HPDE6-E6E7 (cell line): Measurements from ENCODE around the gene MZF1.
"Not testable (repeated sequence)": the region's sequence is repeated elsewhere in the genome, so short reads cannot be mapped to it uniquely, and the experiment has no call there.

Source experiments
- DNase-seq: peaks from one replicate; pipeline ENCODE4 v3.0.0; 2011; ENCODE audit warnings: missing footprints; ENCODE audit errors: extremely low spot score

The MZF1 gene

GRCh38 chr19:58542641-58543372, 30.3 kb downstream of the MZF1 start:
- DNase-seq, result not testable (repeated sequence)

DNA sequence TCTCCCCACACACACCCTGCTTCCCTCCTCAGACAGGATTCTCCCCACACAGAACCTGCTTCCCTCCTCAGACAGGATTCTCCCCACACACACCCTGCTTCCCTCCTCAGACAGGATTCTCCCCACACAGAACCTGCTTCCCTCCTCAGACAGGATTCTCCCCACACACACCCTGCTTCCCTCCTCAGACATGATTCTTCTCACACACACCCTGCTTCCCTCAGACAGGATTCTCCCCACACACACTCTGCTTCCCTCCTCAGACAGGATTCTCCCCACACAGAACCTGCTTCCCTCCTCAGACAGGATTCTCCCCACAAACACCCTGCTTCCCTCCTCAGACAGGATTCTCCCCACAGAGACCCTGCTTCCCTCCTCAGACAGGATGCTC, 34.0 kb downstream of the MZF1 start:
- DNase-seq, result not testable (repeated sequence)

- no peak for DNase-seq
Observed at GRCh38 chr19:58538257-58539168, 34.6 kb downstream of the MZF1 start.

- no peak for DNase-seq
Observed at GRCh38 chr19:58536852-58537798, 36.0 kb downstream of the MZF1 start.

- no peak for DNase-seq
Observed at GRCh38 chr19:58535857-58536256, 37.3 kb downstream of the MZF1 start.

- DNase-seq, result no peak
Observed at GRCh38 chr19:58531034-58531840, 41.9 kb downstream of the MZF1 start.

DNA sequence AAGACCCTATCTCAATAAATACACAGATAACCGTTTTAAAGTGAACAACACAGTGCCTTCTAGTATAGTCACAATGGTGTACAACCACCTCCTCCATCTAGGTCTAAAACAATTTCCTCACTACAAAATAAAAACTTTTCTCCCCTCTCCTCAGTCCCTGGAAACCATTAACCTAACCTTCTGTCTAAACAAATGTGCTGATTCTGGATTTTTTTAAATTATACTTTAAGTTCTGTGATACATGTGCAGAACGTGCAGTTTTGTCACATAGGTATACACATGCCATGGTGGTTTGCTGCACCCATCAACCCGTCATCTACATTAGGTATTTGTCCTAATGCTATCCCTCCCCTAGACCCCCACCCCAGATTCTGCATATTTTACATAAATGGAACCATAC, 43.7 kb downstream of the MZF1 start:
- DNase-seq, result no peak

DNA sequence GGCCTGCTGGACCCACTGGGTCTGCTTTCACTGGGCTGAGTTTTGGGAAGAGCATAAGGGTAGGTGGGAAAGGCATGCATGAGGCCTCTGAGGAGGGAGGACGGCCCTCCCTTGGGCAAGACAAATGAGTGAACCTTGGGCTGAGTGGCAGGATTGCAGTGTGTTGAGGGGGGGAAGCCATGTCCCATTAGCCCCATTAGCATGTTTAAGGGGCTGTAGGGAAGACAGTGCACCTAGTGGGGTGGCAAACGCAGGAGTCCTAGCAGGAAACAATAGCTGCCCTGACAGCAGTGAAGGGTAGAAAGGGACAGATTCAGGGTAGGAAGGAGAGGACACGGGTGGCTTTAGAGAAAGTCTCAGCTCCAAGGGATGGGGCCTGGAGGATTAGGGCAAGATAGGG, 50.4 kb downstream of the MZF1 start:
- DNase-seq, result no peak

DNA sequence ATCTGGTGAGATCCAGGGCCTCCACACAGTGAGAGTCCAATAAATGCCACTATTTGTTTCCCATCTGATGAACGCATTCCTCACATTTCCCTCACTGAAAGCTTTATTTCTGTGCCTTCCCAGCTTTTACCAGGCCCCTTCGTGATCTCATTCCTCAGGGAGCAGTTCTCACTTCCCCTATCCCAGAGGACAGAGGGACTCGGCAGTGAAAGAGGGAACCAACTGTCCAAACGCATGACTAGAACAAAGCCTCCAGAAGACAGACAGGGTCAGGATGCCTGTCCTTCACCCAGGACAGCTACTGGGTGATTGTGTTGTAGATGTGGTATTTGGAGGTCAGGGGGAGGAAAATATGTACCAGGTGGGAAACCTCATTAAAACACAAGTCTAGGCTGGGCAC, 51.5 kb downstream of the MZF1 start:
- DNase-seq, result no peak

GRCh38 chr19:58520257-58520599, 52.9 kb downstream of the MZF1 start:
- DNase-seq, result no peak

DNA sequence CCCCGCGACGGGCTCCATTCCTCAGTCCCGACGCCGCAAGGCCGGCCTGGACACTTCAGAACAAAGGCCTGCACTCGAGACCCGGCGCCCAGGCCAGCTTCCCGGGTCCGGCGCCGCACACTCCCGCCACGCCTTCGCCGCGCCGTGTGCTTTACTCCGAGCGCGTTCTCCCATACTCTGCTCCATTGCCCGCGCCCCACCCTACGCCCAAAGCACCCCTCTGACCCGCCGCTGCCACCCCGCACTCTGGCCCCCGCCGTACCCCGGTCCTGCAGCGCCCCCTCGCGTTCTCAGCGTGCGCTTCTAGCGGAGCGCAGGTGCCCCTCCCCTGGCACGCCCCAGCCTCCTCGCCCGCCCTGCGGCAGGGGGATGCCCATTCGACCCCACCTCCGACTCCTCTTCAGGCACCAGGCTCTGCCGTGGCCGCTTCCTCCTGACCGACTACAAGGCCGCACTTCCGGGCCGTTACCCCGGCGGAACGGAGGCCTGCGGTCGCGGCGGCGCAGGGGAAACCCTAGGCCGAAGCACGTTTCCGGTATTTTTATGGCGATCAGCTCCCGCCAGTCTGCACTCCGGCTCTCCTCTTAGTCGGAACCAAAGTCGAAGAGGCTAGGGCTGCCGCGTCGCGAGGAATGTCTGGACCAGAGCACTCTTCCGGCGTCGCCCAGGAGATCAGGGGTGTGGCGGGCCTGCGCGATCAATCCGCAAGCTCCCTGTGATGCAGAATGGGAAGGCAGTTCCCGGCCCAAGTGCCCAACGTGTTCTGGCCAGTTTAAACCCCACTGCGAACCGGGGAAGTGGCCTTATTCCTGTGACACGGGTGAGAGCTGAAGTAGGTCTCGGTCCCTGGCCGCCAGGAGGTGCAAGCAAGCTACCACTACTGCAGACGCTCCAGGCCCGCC, 53.5 kb downstream of the MZF1 start, which contains the start of gene ZBTB45:
ZBTB45 (minus strand) TSS at position 456 of the 902 bp plus-strand sequence. CDS start 2,137 bp downstream, outside the sequence.
- peak; percentile 78 for DNase-seq

DNA sequence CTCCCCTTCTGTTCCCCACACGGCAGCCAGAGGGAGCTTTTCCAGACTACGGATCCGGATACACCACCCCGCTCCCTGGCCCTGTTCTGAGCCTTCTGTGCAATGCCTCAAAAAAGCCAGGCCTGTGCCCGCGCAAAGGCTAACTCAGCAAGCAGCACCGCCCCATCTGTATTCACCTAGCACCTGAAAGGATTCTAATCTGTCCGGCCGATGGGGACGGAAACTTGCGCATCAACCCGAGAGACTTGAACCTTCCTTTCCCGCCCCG, 54.1 kb downstream of the MZF1 start:
- DNase-seq, result peak; percentile 68

DNA sequence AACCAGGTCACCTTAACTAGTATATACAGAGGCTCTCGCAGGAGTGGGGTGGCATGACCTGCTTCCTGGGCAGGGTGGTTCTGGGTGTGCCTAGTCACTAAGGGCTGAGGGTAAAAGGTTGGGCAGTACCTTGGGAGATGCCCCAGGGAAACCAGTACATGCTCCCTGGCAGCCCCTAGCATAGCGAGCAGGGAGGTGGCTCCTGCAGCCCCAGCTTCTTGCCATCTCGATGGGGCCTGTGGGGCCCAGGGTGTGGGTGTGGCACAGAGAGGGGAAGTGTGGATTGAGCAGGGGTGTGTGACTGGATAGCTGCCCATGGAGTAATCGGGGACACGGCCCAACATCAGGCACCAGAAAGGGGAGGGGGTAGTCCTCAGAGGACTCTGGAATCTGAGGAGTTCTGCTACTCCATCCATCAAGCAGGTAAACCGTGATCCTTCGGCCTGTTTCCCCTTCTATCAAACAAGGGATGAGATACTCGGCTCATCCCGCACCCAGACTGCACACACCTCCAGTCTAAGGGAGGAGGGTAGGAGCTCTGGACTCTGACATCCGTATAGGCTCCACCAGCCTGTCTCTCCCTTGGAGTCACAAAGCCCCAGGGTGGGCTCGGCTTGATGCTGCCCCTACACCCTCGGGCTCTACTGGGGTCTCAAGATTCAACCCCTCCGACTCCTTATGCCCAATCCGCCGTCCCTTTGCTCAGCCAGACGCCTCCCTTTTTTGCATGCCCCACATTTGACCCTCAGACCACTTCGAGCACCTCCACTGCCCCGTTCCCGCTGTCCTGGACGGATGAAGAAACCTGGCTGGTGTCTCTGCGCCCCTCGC, 54.7 kb downstream of the MZF1 start:
- DNase-seq, result no peak

DNA sequence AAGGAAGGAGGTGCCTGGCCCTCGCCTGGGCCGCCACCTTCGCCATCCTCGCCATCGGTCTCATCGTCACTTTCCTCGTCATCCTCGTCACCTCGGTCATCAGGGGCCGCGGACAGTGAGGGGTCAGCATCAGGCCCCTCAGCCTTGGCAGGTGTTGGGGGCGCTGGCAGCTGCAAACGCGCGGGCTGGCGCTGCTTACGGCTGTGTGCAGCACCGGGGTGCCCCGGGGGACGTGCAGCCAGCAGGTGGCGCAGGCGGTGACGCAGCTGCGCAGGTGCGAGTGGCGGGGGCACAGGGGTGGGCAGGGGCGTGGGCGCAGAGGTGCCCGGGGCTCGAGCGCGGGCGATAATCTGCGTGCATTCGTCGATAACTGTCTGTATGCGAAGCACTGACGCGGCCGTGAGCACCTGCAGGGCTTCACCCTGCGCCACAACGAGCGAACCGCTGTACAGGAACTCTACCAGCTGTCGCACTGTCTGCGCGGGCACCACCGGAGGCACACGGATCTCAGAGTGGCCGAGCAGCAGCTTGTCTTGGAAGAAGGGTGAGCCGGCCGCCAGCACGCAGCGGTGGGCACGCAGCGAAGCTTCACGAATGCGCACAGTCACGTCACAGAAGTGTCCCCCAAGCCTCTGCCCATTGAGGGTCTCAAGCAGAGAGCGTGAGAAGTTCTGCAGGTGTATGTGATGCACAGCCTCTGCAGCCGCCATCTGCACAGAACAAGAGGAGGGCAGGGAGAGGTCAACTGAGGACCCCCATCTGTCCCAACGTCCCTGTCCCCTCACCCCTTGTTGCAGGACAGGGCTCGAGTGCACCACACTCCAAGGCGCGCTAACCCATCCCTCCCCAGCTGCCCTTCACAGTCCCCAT, 55.9 kb downstream of the MZF1 start:
- no peak for DNase-seq

DNA sequence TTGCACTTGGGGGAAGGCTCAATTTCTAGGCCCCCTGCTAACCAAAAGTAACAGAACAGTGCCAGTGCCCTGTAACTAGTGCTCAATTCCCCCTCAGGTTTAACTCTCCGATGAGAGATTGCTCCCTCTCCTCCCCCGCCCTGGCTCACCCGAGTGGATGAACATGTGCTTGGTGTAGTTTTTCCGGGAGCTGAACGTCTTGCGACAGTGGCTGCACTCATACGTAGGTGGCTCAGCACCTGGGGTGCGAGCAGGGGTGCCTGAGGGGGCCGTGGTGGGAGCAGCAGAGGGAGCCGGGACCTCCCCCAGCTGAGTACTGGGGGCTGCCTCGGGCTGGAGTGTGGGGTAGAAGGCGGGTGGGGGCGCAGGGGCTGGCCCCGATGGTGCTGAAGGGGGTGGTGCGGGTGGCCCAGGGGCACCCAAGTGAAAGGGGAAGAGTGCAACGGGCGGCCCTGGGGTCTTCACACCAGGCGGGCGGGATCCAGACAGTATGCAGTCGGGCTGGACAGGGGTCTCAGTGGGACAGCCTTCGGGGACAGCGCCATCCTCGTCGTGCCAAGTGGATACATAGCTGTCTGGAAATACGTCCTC, 56.8 kb downstream of the MZF1 start:
- DNase-seq, result no peak

- no peak for DNase-seq
Observed at GRCh38 chr19:58515259-58515658, 57.9 kb downstream of the MZF1 start.

DNA sequence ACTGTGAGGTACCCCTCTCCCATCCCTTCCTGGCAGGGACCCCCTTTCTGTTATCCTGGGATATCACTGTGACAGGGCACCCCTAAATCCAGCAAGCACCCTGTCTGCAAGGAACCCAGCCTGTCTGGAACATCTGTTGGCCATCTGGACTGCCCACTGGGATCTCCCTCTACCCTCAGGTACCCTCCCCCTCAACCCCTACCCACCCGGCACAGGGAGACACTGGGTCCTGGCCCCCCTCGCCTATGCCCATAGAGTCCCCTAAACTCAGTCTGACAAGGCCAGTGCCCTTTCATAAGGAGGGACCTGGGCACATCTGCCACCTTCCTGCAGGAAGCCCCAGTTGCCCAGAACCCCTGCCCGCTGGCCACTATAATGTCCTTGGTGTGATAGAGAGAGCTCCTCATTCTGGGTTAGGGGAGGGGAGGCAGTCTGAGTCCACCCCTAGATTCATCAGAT, 58.5 kb downstream of the MZF1 start:
- no peak for DNase-seq
